HG02870 (cell line): ENCODE measurements around the gene WDR18.

Experiments
- ATAC-seq: cut with Tn5 transposase; IDR thresholded peaks from one replicate; pipeline ENCODE4 v1.9.1; 2021; ENCODE audit warnings: mild to moderate bottlenecking, moderate library complexity; ENCODE audit not compliant: unreplicated experiment

Gene WDR18

DNA sequence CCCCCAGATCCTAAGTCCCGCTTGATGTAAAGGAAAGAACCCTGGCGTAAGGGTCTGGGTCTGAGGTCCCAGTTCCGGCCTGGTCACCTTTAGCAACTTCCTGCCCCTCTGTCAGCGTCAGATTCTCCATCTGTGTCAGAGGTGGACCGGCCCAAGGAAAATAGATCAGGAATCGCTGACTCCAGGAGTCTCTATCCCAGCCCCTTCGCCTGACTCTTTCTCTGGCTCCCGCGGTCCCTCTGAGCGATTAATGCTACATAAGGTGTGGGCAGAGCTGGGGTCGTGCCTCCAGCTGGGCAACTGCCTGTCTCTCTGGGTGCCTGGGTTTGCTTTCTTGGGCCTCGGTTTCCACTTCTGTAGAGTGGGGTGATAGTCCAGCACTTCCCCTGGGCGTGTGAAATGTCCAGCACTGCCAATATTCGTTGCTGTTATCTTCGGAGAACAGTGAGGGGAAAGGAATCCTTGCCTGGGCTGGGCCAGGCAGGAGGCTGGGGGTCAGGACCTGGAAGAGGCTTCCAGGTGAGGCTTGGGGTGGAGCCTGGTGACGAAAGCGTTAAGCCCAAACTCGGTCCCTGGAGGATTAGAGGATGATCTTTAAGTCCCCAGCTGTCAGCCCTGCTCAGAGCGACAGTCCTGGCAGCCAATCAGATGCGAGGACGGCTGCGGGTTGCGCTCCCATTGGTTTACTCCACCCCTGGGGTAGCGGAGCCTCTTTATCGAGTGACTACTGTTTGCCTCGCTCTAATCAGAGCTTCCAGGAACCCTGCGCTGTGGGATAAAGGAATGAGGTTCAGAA, 56.5 kb downstream of the WDR18 start:
- peak; percentile 39 for ATAC-seq

DNA sequence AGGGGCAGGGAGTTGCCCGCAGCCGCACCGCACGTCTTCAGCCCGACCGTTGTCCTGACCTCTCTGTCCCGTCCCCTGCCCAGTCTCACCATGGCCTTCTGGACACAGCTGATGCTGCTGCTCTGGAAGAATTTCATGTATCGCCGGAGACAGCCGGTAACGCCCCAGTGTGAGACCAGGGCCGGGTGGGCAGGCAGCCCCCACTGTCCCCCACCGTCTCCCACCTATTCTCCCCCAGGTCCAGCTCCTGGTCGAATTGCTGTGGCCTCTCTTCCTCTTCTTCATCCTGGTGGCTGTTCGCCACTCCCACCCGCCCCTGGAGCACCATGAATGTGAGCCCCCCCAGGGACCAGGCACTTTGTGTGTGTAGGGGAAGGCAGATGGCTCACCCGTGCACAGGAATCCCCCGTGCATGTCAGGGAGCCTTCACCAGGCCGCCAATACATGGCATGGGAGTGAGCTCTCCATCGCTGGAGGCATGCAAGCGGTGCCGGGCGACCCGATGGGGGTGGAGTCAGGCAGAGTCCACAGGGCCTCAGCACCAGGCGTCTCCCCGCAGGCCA, 57.2 kb downstream of the WDR18 start:
- ATAC-seq: no peak

- ATAC-seq: no peak
Observed at GRCh38 chr19:1041835-1042685, 57.9 kb downstream of the WDR18 start.

DNA sequence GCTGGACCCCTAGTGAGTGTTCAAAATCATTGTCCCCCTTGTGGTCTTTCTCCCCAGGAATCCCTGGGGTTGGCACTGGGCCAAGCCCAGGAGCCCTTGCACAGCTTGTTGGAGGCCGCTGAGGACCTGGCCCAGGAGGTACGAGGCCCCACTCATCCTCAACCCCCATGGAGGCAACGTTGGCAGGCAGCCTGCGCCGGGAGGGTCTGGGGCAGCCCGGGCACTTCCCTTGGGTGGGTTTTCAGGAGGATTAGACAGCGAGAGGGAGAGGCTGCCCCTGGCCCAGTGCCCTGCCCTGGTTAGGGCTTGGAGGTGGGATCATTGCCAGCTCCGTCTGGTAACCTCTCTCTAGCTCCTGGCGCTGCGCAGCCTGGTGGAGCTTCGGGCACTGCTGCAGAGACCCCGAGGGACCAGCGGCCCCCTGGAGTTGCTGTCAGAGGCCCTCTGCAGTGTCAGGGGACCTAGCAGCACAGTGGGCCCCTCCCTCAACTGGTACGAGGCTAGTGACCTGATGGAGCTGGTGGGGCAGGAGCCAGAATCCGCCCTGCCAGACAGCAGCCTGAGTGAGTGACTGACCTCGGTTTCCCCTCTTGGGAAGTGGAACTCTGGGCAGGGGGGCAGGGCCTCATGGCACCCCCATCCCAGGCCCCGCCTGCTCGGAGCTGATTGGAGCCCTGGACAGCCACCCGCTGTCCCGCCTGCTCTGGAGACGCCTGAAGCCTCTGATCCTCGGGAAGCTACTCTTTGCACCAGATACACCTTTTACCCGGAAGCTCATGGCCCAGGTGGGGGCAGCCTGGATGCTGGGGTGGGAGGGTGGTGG, 58.8 kb downstream of the WDR18 start:
- ATAC-seq: no peak
